GM12891 (cell line): ENCODE data around the gene TMEM41B.
"Not testable (repeated sequence)": the region's sequence is repeated elsewhere in the genome, so short reads cannot be mapped to it uniquely, and the experiment has no call there.

Experiments used
- POLR2A ChIP-seq: IDR thresholded peaks from 2 replicates; pipeline ENCODE4 v1.6.1; 2011; ENCODE audit warnings: low read depth, low read length, control low read depth
- POLR2AphosphoS5 ChIP-seq: IDR thresholded peaks from 2 replicates; pipeline ENCODE4 v1.6.1; 2011; ENCODE audit warnings: low read depth, low read length, control low read depth
- SPI1 ChIP-seq: IDR thresholded peaks from 2 replicates; pipeline ENCODE4 v1.6.1; 2011; ENCODE audit warnings: low read depth, low read length, control low read depth
- TAF1 ChIP-seq: IDR thresholded peaks from 2 replicates; pipeline ENCODE4 v1.6.1; 2011; ENCODE audit warnings: low read depth, low read length, control low read depth

GRCh38 chr11:9347779-9348178 is 33.4 kb upstream of the TMEM41B start:
- TF ChIP-seq POLR2A, TAF1, POLR2AphosphoS5, SPI1: not testable (repeated sequence)
